GM19023 (cell line): Measurements from ENCODE around the gene LTB4R2.

Experiments used
- ATAC-seq: cut with Tn5 transposase; IDR thresholded peaks from one replicate; pipeline ENCODE4 v1.9.1; 2021; ENCODE audit warnings: mild to moderate bottlenecking, moderate library complexity; ENCODE audit not compliant: unreplicated experiment

The LTB4R2 gene

DNA sequence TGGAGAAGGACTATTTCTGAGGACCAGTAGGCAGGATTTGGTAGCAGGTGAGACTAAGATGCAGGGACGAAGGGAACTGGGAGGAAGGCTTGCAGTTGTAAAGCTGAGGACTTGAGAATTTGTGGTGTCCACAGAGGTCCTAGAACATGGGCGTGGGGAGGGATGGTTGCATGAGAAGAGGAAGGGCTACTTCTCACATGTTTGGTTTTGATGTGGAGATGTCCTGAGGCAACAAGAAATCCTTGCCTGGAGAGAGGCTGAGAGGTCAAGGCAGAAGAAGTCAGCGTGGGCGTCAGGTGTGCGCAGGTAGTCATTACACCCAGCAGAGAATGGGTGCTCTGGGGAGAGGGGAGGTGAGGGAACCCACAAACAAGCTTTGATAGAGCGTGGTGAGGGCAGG lies 32.9 kb upstream of the LTB4R2 start:
- no peak for ATAC-seq

DNA sequence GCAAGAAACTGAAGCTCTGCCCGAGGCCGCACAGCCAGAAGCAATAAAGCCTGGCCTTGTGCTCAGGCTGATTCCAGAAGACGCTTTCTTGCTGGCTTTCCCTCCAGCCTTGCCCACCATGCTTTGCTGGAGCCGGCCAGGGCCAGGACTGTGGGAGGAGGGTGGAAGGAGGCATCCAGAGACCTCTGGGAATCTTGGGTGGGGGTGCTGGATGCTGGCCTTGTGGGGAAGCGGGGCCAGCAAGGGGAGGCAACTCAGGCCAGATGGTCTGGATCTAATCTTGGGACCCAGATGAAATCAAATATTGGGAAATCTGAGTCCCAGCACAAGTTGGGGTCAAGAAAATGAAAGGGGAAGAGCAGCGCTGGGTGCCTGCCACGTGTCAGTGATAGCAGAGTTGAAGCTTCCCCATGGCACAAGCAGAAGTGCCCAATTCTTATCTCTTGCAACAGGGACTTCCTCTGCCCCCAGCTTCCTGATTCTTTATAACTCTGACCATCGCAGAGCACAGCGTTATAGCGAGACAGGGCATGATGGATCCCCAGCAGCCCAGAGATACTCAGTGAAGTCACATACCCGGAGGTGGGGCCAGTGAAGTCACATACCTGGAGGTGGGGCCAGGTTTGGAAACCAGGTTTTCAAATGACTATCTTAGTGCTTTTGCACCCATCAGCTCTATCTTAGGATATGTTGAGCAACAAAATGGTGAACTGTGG lies 32.2 kb upstream of the LTB4R2 start:
- ATAC-seq, result no peak

DNA sequence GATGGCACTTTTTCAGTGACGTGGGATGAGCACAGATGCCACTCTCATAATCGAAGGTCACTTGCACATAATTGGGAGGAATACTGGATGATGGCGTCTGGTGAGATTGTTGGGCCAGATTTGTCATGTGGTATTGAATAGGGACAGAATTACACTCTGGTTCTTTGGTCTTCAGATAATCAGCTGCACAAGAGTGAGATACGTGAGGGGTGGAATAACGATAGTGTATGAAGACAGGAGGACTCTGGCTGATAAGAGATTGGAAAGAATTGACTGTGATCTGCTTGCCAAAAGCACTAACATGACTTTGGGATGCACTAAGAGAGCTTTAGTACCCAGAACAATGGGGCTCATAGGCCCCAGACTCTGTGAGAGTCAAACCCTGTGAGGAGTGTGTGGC lies 31.5 kb upstream of the LTB4R2 start:
- ATAC-seq, result no peak

DNA sequence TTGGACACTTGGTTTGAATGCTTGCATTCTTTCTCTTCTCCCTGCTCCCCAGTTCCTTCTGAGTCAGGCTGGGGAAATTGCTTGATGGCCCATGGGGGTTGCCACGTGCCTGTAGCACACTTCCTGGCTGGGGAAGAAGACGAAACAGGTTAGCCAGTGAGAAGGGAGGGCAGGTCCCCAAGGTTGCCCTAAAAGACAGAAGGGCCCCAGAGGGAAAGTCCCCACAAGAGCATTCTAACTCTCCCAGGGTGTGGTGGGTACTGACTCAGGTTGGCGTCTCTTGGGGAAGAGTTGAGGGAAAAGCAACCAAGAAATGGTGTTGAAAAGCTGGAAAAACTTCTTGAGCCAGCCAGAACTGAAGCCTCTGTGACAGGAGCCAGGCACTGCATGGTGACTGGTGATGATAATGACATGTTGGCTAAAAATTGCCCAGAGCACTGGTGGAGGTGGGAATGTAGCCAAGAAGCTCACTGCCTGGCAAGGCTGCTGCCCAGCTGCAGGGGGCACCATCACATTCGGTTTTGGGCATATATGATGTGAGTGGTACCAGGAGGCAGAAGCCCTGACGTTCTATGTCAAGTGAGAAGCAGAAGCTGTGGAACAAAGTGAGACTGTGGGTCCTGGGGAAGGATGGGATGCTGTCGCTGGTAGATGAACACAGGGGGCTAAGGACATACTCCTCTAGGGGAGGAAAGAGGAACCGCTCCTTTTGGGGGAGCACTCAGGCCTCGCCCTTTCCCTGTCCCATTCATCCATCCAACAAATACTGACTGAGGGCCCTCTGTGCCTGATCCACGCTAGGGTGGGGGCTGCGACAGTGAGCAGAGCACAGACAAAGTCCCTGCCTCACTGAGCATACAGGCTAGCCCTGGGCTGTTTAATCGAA lies 30.4 kb upstream of the LTB4R2 start:
- no peak for ATAC-seq

DNA sequence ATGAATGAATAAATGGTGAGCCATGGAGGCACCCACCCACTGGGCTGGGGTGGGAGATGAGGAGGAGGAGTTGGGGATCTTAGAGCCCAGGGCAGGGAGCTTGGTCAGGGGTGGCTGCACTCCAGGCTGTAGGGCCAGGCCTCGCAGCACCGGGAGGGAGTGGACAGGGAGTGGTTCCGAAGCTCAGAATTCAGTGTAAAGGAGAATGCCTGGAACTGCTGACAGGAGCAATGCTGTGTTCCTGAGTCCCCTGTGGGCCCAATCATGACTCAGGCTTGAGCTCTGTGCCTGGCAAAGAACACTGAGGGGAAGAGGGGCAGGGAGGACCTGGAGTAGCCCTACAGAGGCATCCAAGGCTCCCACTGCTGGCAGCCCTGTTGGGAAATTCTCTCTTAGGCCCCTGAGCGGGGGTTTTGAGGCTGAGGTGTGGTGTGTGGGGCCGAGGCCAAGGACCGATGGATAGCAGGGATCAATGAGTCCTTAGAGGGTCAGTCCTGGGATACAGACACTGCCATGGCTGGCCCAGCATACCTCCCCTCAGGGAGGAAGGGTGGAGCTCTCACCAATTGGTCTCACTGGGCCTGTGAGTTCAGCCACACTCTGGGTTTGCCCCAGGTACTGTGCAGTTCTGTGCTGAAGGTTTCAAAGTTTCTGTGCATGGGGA lies 29.0 kb upstream of the LTB4R2 start:
- no peak for ATAC-seq

DNA sequence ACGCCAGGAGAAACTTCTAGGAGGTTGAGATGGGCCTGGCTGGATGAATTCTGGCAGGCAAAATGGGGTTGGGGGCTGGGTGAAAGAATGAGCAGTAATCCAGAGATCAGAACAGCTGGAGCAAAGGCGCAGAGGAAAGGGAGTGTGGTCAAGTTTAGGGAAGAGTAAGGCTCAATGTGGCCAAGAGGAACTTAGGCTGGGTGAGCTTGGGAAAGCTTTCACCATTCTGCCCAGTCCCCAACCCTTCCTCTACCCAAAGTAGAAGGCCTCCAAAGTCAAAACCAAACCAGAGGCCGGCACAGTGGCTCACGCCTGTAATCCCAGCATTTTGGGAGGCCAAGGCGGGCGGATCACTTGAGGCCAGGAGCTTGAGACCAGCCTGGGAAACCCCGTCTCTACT lies 28.3 kb upstream of the LTB4R2 start:
- no peak for ATAC-seq

DNA sequence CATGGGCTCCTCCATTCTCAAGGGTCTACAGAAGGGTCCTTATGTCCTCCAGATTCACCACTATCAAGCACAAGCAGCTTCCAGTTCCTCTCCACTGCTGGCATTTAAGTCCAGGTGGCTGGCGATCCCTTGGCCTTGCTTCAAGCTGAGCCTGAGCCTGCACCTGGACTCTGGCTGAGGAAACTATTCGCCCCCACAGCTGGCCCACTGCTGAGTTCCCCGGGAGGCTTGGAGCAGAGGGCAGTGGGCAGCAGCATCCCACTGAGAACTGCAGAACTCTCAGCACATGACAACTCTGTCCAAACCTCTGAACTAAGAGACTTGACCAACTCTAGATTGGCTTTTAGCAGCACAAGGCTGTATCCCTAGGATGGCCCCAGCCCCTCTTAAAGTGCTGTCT lies 27.2 kb upstream of the LTB4R2 start:
- ATAC-seq, result no peak

DNA sequence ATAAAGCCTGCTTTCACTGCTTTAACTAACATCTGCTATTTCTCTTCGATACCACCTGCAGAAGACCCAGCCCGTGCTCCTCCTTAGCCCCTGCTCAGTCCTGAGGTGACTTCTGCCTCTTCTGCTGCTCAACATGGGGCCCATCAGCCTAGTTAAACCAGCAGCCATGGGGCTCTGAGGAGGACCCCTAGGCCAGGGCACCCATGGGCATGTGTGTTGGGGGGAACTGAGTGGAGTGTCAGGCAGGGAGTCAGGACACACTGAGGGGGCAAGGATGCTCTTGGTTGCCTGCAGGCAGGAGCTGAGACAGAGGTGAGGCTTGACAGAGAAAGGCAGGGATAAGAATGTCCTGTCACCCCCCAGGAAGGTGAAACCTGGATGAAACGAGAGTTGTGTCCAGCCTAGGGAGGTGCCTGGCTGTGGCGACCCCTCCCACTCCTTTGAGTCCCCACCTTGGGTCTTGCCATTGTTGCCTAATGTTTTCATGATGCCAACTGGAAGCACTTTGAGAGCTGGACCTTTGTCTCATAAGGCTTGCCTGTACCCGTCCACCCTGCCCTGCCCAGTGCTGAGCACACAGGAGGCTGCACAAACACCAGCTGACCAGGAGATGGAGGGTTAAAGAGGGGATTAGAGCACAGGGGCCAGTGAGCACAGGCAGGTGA lies 26.0 kb upstream of the LTB4R2 start:
- ATAC-seq, result no peak

DNA sequence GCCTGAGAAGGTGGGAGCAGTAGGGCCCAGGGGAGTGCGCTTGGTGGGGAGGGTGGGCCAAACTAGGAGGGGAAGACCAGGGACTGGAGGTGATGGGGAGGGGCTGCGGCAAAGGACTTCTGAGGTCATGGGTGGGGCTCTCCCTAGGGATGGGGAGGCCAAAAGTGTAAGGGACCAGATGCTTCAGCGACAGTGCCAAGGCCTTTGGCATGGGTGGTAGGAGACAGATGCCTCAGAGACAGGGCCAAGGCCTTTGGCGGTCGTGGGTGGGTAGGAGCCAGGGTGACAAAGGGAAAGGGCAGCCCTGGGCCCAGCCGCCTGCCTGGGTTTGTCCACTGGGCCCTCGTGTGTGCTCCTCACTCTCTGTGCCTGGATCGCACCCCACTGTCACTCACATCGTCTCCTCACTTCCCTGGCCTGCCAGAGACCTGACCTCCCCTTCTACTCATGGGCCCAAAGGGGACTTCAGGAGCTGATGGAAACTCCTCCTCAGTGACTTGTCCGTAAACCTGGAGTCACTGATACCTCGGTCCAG lies 25.4 kb upstream of the LTB4R2 start:
- ATAC-seq, result no peak

DNA sequence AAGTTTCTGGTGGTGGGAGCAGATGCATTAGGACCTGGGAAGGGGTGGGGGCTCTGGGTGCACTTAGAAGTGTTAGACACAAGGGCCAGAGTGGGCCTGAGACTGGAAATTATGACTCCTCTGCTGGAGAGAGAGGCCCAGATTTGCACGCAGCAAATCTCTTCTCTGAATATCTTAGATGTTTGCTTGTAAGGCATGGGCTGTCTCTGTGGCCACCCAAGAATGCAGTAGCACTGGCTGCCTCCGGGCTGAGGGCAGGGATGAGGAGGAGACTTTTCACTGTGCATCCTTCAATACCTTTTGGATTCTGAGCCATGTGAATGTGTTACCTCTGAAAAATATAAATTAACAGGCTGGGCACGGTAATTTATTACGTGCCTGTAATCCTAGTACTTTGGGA lies 24.6 kb upstream of the LTB4R2 start:
- no peak for ATAC-seq

DNA sequence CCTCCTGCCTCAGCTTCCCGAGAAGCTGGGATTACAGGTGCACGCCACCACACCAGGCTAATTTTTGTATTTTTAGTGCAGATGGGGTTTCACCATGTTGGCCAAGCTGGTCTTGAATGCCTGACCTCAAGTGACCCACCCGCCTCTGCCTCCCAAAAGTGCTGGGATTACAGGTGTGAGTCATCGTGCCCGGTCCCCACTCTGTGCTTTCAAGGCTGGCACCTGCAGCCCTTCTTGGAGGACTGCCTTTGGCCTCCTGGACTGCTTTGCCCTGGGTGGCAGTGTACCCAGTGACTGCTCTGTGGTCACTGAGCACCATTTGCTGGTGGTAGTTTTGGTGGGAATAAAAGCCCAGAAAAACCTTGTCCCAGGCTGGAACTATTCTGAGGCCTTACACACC lies 22.9 kb upstream of the LTB4R2 start:
- no peak for ATAC-seq

DNA sequence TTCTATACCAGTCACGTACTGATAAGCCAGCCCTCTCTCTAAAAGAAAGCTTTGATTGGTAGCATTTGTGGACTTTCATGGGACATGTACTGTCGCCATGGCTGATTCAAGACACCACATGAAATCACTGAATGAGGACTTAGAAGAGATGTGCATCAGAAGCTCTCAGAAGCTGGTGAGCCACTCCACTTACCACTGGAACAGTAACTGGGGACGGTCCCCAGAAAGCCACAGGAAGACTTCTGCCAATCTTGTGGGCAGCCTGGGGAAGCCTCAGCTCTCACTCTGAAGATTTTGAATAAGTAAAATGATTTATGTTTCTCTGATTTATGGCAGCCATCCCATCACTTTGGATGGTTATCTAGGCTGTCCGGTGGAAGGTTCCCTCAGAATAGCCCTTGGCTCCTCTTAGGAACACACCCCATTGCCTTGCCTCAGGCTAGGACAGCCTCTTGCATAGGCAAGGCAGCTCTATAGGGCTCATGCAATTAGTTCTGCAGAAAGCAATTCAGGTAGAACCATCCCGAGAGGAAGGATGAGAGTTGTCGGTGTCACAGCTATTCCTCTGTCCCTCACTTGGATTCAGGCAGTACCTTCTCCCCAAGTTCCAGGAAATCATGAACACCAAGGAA lies 20.2 kb upstream of the LTB4R2 start:
- ATAC-seq, result no peak

DNA sequence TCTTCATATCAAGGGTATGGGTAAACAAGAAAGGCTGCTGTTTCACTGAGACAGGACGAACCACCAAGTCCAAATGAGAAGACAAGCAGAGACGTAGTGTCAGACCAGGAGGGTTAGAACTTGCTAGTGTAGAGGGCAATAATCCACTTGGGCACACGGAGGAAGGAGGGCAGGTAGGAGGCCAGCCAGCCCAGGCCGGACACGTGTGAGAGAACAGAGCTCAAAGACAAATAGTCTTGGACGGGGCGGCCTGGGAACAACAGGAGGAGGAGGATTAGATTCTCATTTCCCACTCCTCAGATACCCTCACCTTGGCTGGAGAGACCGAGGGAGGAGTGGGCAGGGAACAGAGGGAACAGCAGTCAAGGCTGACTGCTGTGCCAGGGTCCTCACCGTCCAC lies 19.2 kb upstream of the LTB4R2 start:
- ATAC-seq, result no peak

DNA sequence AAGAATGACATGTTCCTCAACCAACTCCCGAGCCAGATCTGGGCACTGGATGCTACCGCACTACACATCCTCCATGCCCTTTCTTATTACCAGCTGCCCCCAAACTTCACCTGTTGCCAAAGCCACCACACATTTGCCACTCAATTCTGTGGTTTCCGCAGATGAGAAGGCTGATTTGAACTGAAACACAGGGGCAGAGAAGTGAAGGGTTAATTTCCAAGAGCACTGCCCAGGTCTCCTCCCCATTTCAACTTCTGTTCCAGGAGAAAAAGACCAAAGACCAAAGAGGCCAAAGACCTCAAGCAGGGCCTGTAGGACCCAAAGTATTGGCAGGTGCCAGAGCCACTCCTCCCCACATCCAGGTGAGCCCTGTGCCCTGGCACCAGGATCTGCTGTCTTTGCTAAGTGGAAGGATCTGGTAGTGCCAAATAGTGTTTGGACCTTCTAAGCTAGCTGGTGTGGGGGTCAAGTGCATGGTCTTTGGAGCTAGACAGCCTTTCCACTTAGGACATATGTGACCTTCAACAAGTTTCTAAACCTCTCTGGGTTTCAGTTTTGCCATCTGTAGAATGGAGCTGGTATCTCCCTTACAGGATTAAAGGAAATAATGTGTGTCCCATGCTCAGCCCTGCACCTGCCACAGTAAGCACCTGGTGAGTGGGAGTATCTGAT lies 18.4 kb upstream of the LTB4R2 start:
- ATAC-seq, result no peak

DNA sequence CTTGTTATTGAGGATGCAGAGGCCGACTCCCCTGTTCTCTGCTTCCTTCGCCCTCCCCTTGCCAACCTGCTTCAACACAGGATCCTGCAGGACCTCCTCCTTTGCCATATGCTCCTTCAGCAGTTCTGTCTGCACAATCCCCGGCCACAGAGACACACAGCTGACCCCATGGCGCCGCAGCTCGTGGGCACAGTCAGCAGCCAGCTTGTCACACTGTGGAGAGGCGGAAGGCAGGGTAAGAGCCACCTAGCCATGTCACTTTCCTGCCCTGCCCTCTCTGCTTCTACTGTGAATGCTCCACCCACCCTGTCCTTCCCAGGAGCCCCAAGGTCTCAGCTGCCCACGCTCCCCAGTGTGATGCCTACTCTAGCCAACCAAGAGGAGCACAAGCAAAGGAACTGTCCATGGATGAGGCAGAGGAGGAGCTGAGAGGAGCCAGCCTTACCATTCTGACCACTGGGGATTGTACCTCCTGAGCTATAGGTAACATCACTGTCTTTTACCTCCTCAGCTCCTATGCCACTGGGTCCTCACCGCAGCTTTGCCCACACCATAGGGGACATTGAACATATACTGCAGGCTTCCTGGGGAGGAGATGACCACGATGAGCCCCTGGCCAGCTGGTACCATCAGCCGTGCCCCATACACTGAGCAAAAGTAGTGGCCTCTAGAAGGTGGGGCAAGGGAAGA lies 17.7 kb upstream of the LTB4R2 start:
- no peak for ATAC-seq

DNA sequence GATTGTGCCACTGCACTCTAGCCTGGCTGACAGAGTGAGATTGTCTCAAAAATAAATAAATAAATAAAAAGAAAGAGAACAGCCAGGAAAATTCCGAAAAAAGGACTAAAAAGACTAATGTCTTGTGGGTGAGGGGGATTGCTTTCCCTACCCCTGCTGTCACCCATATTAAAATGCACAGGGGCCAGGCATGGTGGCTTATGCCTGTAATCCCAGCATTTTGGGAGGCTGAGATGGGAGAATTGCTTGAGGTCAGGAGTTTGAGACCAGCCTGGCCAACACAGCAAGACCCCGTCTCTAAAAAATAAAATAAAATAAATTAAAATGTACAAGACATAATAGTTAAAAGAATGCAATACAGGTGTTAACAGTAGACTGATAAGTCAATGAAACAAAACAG lies 16.4 kb upstream of the LTB4R2 start:
- no peak for ATAC-seq

DNA sequence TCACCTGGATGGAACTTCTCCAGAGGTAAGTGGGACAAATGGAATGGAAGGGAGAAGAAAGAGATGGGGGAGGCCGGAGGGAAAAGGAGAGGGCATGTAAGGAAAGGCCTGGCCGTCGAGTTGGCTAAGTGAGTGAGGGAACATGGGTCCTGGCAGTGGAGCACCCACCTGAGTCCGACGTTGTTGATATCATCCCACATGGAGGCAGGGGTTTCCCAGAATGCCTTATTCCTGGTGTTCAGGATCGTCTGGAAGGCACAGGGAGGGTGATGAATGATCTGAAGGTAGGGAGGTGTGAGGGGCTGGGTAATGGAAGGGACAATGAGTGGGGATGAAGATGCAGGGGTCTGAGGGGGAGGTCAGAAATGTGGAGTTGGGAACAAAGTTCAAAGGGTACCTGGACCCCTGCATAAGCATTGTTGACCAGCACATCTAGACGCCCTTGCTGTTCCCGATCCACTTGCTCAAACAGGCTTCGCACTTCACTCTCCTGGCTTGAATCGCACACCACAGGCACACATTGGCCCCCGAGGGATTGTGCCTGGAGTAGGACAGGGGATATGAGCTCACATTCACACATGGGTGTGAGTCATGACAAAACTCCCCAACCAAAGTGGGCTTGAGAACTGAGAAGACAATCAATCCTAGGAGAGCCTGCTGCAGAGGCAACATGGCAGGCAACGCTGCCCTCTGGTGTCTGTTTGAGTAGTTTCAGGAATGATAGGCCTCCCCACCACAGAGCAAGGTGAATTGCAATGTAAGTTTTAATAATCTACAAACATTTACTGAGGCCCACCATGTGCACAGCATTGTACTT lies 13.4 kb upstream of the LTB4R2 start:
- ATAC-seq, result peak; percentile 44

DNA sequence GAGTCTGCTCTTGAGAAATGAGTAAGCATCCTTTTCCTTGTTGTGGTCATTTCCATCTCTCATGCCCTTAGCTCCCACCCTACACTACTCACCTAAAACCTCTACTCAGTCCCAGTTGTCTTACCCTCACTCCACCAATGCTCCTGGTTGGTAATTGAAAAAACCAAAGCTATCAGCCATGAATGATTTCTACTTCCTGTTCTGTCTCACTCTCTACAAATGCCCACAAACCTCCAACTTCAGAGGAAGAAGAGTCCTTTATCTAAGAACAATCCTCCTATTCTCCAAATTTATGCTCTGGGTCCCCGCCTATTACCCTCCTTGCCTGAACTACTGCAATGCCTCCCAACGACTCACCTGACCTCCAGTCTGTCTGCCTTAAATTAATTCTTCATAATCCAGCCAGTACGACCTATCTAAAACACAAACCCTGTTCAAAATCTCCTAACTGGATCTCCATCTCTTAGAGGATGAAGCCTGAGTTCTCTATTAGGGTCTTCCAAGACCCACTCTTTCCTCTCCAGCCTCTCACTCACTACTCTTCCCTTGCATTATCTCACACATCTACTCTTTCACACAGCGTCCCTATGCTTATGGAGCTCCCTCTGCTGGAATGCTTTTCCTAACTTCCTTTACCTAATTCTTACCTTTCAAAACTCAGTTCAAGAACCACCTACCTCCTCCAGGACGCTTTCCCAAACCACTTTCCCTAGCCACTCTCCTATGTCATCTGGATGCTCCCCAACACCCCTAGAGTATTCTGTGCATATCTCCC lies 12.6 kb upstream of the LTB4R2 start:
- peak; percentile 11 for ATAC-seq
